SJCRH30 (cell line): ENCODE data around the gene NARF. TPM values are rescaled to one million over a fixed set of nuclear protein-coding genes. Genes with fewer than 3 reads are reported as not detected.
"Not testable (repeated sequence)": the region's sequence is repeated elsewhere in the genome, so short reads cannot be mapped to it uniquely, and the experiment has no call there.

Source experiments
- DNase-seq, 2 experiments: peaks; one replicate each; pipeline ENCODE4 v3.0.0-alpha.2; 2015 to 2020
- H3K27ac ChIP-seq: fragments of 250-450 bp; sonication (Bioruptor Pico); 2 replicates; pipeline ENCODE4 v1.5.1; 2020; ENCODE audit warnings: mild to moderate bottlenecking, moderate library complexity
- H3K27me3 ChIP-seq: fragments of 250-450 bp; sonication (Bioruptor Pico); 2 replicates; pipeline ENCODE4 v1.5.1; 2020; ENCODE audit warnings: mild to moderate bottlenecking, moderate library complexity
- H3K36me3 ChIP-seq: fragments of 250-450 bp; sonication (Bioruptor Pico); 2 replicates; pipeline ENCODE4 v1.5.1; 2020; ENCODE audit warnings: mild to moderate bottlenecking, moderate library complexity
- H3K4me1 ChIP-seq: fragments of 250-450 bp; sonication (Bioruptor Pico); 2 replicates; pipeline ENCODE4 v1.5.1; 2020; ENCODE audit warnings: mild to moderate bottlenecking, moderate library complexity
- H3K4me3 ChIP-seq: fragments of 250-450 bp; sonication (Bioruptor Pico); 2 replicates; pipeline ENCODE4 v1.5.1; 2020; ENCODE audit warnings: mild to moderate bottlenecking, moderate library complexity
- H3K9me3 ChIP-seq: fragments of 250-450 bp; sonication (Bioruptor Pico); replicated peaks from 2 replicates; pipeline ENCODE4 v1.5.1; 2020; ENCODE audit warnings: mild to moderate bottlenecking, moderate library complexity
- total RNA-seq: library from RNA; depleted of rRNA; stranded (reverse); fragments of >200 nt; shearing (Covaris generic); gene quantifications from 2 replicates; pipeline ENCODE4 v1.2.3, GENCODE V29; 2014

NARF gene
- total RNA-seq, 1 experiment from 2014 or later = 156 TPM

GRCh38 chr17:82447876-82448275, 10.7 kb upstream of the NARF start:
- Histone ChIP-seq H3K4me1 (peaks cover 6% of the 10 kb centered on the region), H3K27ac (no peak overlapping the region), H3K4me3 (no peak overlapping the region), H3K9me3 (peaks cover 4% of the 10 kb centered on the region), H3K27me3 (no peaks in the 10 kb centered on the region), H3K36me3 (0 out of 2 replicates have a peak, but pooled peaks cover 3% of the 10 kb centered on the region)
- DNase-seq = no peak

DNA sequence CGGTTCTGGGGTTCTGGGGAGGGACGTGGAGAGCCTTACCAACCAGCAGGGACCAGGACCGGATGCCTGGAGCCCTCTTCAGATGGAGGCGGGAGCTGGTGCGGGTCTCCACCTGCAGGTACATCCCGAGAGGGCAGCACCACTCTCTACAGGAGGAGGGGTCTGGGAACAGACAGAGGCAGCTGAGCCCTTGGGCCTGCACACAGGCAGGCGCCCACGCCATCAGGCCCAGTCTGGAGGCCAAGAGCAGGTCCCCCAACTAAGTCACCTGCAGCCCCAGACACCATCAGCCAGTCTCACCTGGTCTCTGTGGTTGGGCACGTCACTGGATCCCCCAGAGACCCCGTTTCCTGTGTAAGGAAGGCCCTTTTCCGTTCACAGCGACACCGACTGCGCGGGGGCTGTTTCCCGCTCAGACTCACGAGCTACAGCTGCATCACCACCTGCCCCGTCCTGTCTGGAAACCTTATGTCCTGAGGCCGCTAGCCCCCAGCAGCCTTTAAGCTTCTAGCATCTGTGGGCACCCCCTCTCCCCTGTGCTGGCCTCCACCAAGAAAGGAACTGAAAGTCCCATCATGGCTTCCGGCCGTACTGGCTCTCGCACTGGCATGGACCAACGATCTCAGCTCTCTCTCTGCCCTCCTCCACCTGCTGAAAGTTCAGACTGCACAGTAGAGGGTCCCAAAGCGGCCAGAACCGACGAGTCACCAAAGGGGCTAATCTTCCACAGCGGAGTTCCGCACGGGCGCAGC, 9.2 kb upstream of the NARF start:
- Histone ChIP-seq H3K36me3 (no peaks in the 10 kb centered on the region), H3K4me1 (peaks cover 6% of the 10 kb centered on the region), H3K4me3 (no peak overlapping the region), H3K9me3 (peaks cover 4% of the 10 kb centered on the region), H3K27me3 (no peaks in the 10 kb centered on the region), H3K27ac (no peak overlapping the region)
- DNase-seq = no peak

DNA sequence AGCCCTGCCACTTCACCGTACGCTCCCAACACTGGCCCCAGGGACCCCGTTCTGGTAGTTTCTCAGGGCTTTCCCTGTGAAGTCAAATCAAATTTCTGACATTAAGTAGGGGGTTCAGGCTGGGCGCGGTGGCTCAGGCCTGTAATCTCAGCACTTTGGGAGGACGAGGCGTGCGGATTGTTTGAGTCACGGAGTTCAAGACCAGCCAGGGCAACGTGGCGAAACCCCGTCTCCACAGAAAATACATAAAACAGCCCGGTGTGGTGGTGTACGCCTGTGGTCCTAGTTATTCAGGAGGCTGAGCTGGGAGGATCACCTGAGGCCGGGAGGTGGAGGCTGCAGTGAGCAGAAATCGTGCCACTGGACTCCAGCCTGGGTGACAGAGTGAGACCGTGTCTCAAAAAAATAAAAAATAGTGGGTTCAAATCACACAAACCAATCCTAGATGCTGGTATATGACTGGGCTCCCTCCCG, 8.6 kb upstream of the NARF start:
- Histone ChIP-seq H3K27me3 (no peaks in the 10 kb centered on the region), H3K36me3 (no peaks in the 10 kb centered on the region), H3K4me3 (peak overlapping the region; percentile 85), H3K9me3 (peaks cover 4% of the 10 kb centered on the region), H3K4me1 (peaks cover 6% of the 10 kb centered on the region), H3K27ac (peak overlapping the region; percentile 41; the same call in 1 of the 2 replicates)
- no peak for DNase-seq

- peak within 1 kb of the TSS; percentile 41; the same call in 1 of the 2 replicates for H3K27ac ChIP-seq
- peaks cover 4% of the 10 kb centered on the region for H3K9me3 ChIP-seq
- peak within 1 kb of the TSS; percentile 85 for H3K4me3 ChIP-seq
- peak; percentile 97 to 98 for DNase-seq
- no peaks in the 10 kb centered on the region for H3K27me3 ChIP-seq
- no peaks in the 10 kb centered on the region for H3K36me3 ChIP-seq
- H3K4me1 ChIP-seq = peaks cover 6% of the 10 kb centered on the region
Observed at GRCh38 chr17:82450357-82451106, 8.0 kb upstream of the NARF start, which contains the start of gene CYBC1. CYBC1 (minus strand) TSS chr17:82450752; CDS start chr17:82449254, 1,498 bp downstream.

DNA sequence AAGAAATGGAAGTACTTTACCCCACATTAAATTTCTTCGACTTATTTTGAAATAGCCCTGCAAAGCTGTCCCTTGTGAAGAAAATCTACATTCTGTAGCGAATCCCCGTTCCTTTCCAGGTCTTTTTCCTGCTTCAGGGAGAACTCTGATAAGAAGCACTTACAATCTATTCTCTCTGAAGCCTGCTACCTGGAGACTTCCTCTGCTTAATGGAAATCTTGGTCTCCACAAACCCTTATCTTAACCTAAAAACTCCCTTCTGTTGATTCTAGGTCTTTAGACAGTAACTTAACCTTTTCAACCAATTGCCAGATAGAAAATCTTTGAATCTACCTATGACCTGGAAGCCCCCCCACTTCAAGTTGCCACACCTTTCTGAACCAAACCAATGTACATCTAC, 6.4 kb upstream of the NARF start:
- H3K27ac ChIP-seq = no peak overlapping the region

GRCh38 chr17:82453151-82453550, 5.4 kb upstream of the NARF start:
- not testable (repeated sequence) for DNase-seq, H3K9me3 ChIP-seq, H3K36me3 ChIP-seq, H3K4me3 ChIP-seq, H3K27ac ChIP-seq, H3K27me3 ChIP-seq
- H3K4me1 ChIP-seq = peaks cover 11% of the 10 kb centered on the region

More for the DNA sequence above, 6.4 kb upstream of the NARF start:
- Histone ChIP-seq H3K27me3 (no peaks in the 10 kb centered on the region), H3K9me3 (peaks cover 4% of the 10 kb centered on the region), H3K4me1 (peaks cover 6% of the 10 kb centered on the region), H3K36me3 (no peaks in the 10 kb centered on the region), H3K4me3 (no peak overlapping the region)
- no peak for DNase-seq

DNA sequence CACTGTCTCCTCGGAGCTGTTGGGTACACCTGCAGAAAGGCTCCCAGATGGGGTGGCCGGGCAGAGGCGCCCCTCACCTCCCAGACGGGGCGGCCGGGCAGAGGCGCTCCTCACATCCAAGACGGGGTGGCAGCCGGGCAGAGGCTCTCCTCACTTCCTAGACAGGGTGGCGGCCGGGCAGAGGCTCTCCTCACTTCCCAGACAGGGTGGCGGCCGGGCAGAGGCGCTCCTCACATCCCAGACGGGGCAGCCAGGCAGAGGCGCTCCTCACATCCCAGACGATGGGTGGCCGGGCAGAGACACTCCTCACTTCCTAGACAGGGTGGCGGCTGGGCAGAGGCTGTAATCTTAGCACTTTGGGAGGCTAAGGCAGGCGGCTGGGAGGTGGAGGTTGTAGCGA, 4.8 kb upstream of the NARF start:
- H3K27ac ChIP-seq, H3K9me3 ChIP-seq, H3K27me3 ChIP-seq, H3K4me3 ChIP-seq, DNase-seq, H3K36me3 ChIP-seq: not testable (repeated sequence)
- peaks cover 11% of the 10 kb centered on the region for H3K4me1 ChIP-seq

- Histone ChIP-seq H3K27me3 (no peaks in the 10 kb centered on the region), H3K9me3 (peaks cover 2% of the 10 kb centered on the region), H3K4me1 (peaks cover 5% of the 10 kb centered on the region), H3K4me3 (peak overlapping the region; percentile 87), H3K36me3 (peaks cover 10% of the 10 kb centered on the region), H3K27ac (peak overlapping the region; percentile 99)
- no peak for DNase-seq
Observed at GRCh38 chr17:82457073-82457928, 1.2 kb upstream of the NARF start.

- DNase-seq = no peak
- Histone ChIP-seq H3K27ac (peak overlapping the region; percentile 99), H3K4me3 (peak overlapping the region; percentile 87), H3K4me1 (peaks cover 5% of the 10 kb centered on the region), H3K27me3 (no peaks in the 10 kb centered on the region), H3K36me3 (peaks cover 10% of the 10 kb centered on the region), H3K9me3 (no peaks in the 10 kb centered on the region)
Observed at GRCh38 chr17:82457929-82458178, 687 bp upstream of the NARF start.

- DNase-seq = peak in 1 of 2 experiments; percentile 56
- H3K27me3 ChIP-seq = no peaks in the 10 kb centered on the region
- H3K36me3 ChIP-seq = peaks cover 12% of the 10 kb centered on the region
- H3K27ac ChIP-seq = peak overlapping the region; percentile 99; the same call in 1 of the 2 replicates
- no peaks in the 10 kb centered on the region for H3K9me3 ChIP-seq
- H3K4me3 ChIP-seq = peak overlapping the region; percentile 87
- H3K4me1 ChIP-seq = peaks cover 5% of the 10 kb centered on the region
Observed at GRCh38 chr17:82458885-82459424, 414 bp downstream of the NARF start.

DNA sequence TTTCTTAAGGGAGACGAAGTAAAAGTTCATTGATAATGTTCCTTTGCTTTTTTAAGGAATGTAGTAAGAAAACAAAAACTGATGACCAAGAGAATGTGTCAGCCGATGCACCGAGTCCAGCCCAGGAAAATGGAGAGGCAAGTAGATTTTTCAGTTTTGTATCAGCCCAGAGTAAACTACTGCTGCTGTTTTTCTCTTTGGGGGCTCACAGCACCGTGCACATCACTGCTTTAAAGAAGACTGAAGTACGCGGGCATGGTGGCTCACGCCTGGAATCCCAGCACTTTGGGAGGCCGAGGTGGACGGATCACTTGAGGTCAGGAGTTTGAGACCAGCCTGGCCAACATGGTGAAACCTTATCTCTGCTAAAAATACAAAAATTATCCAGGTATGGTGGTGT, 1.4 kb downstream of the NARF start:
- not testable (repeated sequence) for H3K4me1 ChIP-seq, H3K9me3 ChIP-seq, H3K4me3 ChIP-seq, H3K27ac ChIP-seq, DNase-seq, H3K27me3 ChIP-seq
- peaks cover 21% of the 10 kb centered on the region for H3K36me3 ChIP-seq

GRCh38 chr17:82461827-82462524, 3.4 kb downstream of the NARF start:
- Histone ChIP-seq H3K4me3 (no peak overlapping the region), H3K9me3 (no peaks in the 10 kb centered on the region), H3K4me1 (peaks cover 5% of the 10 kb centered on the region), H3K27ac (no peak overlapping the region), H3K36me3 (peaks cover 28% of the 10 kb centered on the region), H3K27me3 (no peaks in the 10 kb centered on the region)
- DNase-seq = no peak

GRCh38 chr17:82463391-82463790, 4.8 kb downstream of the NARF start:
- Histone ChIP-seq H3K27me3 (no peaks in the 10 kb centered on the region), H3K36me3 (peaks cover 36% of the 10 kb centered on the region)

More at GRCh38 chr17:82463391-82463790, 4.8 kb downstream of the NARF start:
- DNase-seq = no peak
- Histone ChIP-seq H3K4me3 (no peak overlapping the region), H3K27ac (no peak overlapping the region), H3K9me3 (no peaks in the 10 kb centered on the region), H3K4me1 (no peaks in the 10 kb centered on the region)
